ENCODE results near the gene EPC2. TPM values are rescaled to one million over a fixed set of nuclear protein-coding genes. Genes with fewer than 3 reads are reported as not detected.

Gene EPC2
- total and polyA plus RNA-seq, 2 donors from 2014 or later = 7.2 to 43.9 TPM

DNA sequence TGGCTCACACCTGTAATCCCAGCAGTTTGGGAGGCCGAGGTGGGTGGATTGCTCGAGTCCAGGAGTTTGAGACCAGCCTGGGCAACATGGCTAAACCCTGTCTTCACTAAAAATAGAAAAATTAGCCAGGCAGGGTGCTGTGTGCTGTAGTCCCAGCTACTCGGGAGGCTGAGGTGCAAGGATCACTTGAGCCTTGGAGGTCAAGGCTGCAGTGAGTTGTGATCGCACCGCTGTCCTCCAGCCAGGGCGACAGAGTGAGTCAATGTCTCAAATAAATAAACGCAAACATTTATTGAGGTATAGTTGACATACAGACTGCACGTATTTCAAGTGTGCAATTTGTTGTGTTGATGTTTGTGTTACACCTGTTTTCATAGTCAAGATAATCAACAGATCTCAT lies 19.7 kb downstream of the EPC2 start:
- Histone ChIP-seq H3K4me3 (ENCODE audit: low read length in 3 of 3) (no peak overlapping the region), H3K27me3 (ENCODE audit: control insufficient read depth, insufficient read depth, low read length) (no peaks in the 10 kb centered on the region), H3K27ac (ENCODE audit: low read depth in 2 of 2, low read length in 2 of 2) (no peak overlapping the region), H3K9ac (ENCODE audit: low read length in 3 of 3) (no peak overlapping the region), H3K4me1 (ENCODE audit: control insufficient read depth in 2 of 3, insufficient read depth in 2 of 3, low read depth in 1 of 3, low read length in 3 of 3) (no peaks in the 10 kb centered on the region), H3K36me3 (ENCODE audit: control insufficient read depth in 2 of 3, insufficient read depth in 3 of 3, low read length in 3 of 3) (no peaks in the 10 kb centered on the region), H3K9me3 (ENCODE audit: control insufficient read depth in 2 of 3, insufficient read depth in 1 of 3, low read length in 3 of 3) (no peaks in the 10 kb centered on the region)
- FAIRE-seq (no peak), DNase-seq (no peak)
- no peak for TF ChIP-seq CTCF (IDR thresholded peaks at IDR 0.05; ENCODE audit: borderline replicate concordance, extremely low read depth, insufficient read depth)
- intact Hi-C loops (cut with DNase I) = no loop called here

DNA sequence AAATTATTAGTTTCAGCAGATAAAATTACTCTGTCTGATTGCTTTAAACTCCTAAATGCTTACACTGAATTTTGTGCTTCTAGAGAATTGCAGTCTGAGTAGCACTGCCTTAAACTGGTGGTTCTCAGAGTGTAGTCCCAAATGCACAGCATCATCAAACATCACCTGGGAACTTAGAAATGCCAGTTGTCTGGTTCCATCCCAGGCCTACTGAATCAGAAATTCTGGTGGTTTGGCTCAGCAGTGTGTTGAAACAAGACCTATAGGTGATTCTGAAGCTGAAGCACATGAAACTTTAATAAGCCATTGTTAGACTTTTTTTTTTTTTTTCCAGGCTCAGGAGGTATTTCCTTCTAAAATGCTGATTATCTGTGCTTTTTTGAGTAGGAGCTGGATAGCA lies 22.0 kb downstream of the EPC2 start:
- TF ChIP-seq CTCF (IDR thresholded peaks at IDR 0.05; ENCODE audit: borderline replicate concordance, extremely low read depth, insufficient read depth) = no peak
- no peaks in the 10 kb centered on the region for H3K27me3 ChIP-seq (ENCODE audit: control insufficient read depth, insufficient read depth, low read length)
- H3K27ac ChIP-seq (ENCODE audit: low read depth in 2 of 2, low read length in 2 of 2) = no peak overlapping the region
- no peaks in the 10 kb centered on the region for H3K36me3 ChIP-seq (ENCODE audit: control insufficient read depth in 2 of 3, insufficient read depth in 3 of 3, low read length in 3 of 3)
- no peak for FAIRE-seq
- H3K9me3 ChIP-seq (ENCODE audit: control insufficient read depth in 2 of 3, insufficient read depth in 1 of 3, low read length in 3 of 3) = no peaks in the 10 kb centered on the region
- no peak overlapping the region for H3K4me3 ChIP-seq (ENCODE audit: low read length in 3 of 3)
- intact Hi-C loops (cut with DNase I) = no loop called here
- H3K4me1 ChIP-seq (ENCODE audit: control insufficient read depth in 2 of 3, insufficient read depth in 2 of 3, low read depth in 1 of 3, low read length in 3 of 3) = no peaks in the 10 kb centered on the region
- no peak overlapping the region for H3K9ac ChIP-seq (ENCODE audit: low read length in 3 of 3)
- DNase-seq = no peak

DNA sequence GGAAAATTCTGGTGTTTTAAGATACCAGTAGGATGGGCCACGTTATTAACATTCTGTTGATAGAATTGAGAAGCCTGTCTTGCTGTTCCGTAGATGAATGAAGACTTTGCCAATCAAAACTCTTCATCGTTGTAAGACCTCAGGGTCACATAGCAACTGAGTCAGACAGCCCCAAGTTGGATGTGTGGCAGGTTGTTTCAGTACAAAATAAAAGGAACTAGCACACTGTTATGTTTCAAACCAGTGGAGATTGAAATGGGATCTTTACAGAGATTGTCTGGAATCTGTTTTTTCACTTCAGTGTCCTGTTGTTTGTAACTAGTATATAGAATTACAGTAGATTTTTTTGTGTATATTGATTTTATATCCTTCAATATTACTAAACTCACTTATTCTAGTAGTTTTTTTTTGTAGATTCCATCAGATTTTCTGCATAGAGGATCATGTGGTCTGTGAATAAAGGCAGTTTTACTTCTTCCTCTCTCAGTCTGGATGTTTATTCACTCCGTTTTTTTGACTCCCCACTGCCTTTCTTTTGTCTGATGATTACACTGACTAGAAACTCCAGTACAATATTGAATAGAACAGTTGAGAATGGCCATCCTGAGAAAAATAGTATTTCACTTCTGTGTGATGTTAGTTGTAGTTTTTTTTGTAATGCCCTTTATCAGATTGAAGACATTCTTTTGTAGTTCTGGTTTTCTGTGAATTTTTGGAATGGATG lies 22.7 kb downstream of the EPC2 start:
- Histone ChIP-seq H3K9me3 (ENCODE audit: control insufficient read depth in 2 of 3, insufficient read depth in 1 of 3, low read length in 3 of 3) (no peaks in the 10 kb centered on the region), H3K36me3 (ENCODE audit: control insufficient read depth in 2 of 3, insufficient read depth in 3 of 3, low read length in 3 of 3) (no peaks in the 10 kb centered on the region), H3K27ac (ENCODE audit: low read depth in 2 of 2, low read length in 2 of 2) (no peak overlapping the region), H3K4me1 (ENCODE audit: control insufficient read depth in 2 of 3, insufficient read depth in 2 of 3, low read depth in 1 of 3, low read length in 3 of 3) (no peaks in the 10 kb centered on the region), H3K9ac (ENCODE audit: low read length in 3 of 3) (no peak overlapping the region), H3K4me3 (ENCODE audit: low read length in 3 of 3) (no peak overlapping the region), H3K27me3 (ENCODE audit: control insufficient read depth, insufficient read depth, low read length) (no peaks in the 10 kb centered on the region)
- TF ChIP-seq CTCF (IDR thresholded peaks at IDR 0.05; ENCODE audit: borderline replicate concordance, extremely low read depth, insufficient read depth) = no peak
- FAIRE-seq (no peak), DNase-seq (no peak)
- intact Hi-C loops (cut with DNase I) = no loop called here

- H3K9me3 ChIP-seq (ENCODE audit: control insufficient read depth in 2 of 3, insufficient read depth in 1 of 3, low read length in 3 of 3) = no peaks in the 10 kb centered on the region
- intact Hi-C loops (cut with DNase I) = no loop called here
- H3K27me3 ChIP-seq (ENCODE audit: control insufficient read depth, insufficient read depth, low read length) = no peaks in the 10 kb centered on the region
- no peaks in the 10 kb centered on the region for H3K36me3 ChIP-seq (ENCODE audit: control insufficient read depth in 2 of 3, insufficient read depth in 3 of 3, low read length in 3 of 3)
- TF ChIP-seq CTCF (IDR thresholded peaks at IDR 0.05; ENCODE audit: borderline replicate concordance, extremely low read depth, insufficient read depth) = no peak
- no peak overlapping the region for H3K4me3 ChIP-seq (ENCODE audit: low read length in 3 of 3)
- DNase-seq (no peak), FAIRE-seq (no peak)
- no peak overlapping the region for H3K9ac ChIP-seq (ENCODE audit: low read length in 3 of 3)
- H3K27ac ChIP-seq (ENCODE audit: low read depth in 2 of 2, low read length in 2 of 2) = no peak overlapping the region
- H3K4me1 ChIP-seq (ENCODE audit: control insufficient read depth in 2 of 3, insufficient read depth in 2 of 3, low read depth in 1 of 3, low read length in 3 of 3) = peaks cover 0 to 2% (median 0%) of the 10 kb centered on the region in 3 donors
Observed at GRCh38 chr2:148670773-148671172, 26.2 kb downstream of the EPC2 start.

Measured in kidney (tissue), 14 donors.